CD4-positive, alpha-beta T cell (primary cell): Measurements from ENCODE around the gene CLK3. TPM values are rescaled to one million over a fixed set of nuclear protein-coding genes. Genes with fewer than 3 reads are reported as not detected.
A peak's percentile ranks its signal among the peaks of the same experiment; 100 is the strongest.

Experiments used
- ATAC-seq: fragments of 200-7000 bp; cut with Tn5 transposase; one replicate; pipeline ENCODE4 v1.10.0; 2022; ENCODE audit warnings: mild to moderate bottlenecking; ENCODE audit not compliant: poor library complexity
- CTCF ChIA-PET: fragments of 350-600 bp; sonication (Branson Sonifier 250); formaldehyde crosslinking; loops from one replicate; lab custom pipeline; 2021; ENCODE audit warnings: antibody characterized with exemption, inconsistent platforms; lab: Charles Lee
- POLR2A ChIA-PET: fragments of 350-600 bp; sonication (Branson Sonifier 250); formaldehyde crosslinking; loops from one replicate; lab custom pipeline; 2021; ENCODE audit warnings: antibody characterized with exemption, inconsistent platforms; lab: Charles Lee
- DNase-seq, 14 experiments: peaks; one replicate each; pipeline ENCODE4 v3.0.0-alpha.2; 2013 to 2020; ENCODE audit warnings: mixed read lengths in 2 of 14
- H3K27ac ChIP-seq, 2 donors: one replicate each; pipeline versions ENCODE4 v1.5.1 to v1.7.0; 2013; ENCODE audit warnings: low read length in 2 of 2, low read depth in 1 of 2, mild to moderate bottlenecking in 1 of 2
- H3K27me3 ChIP-seq, 2 experiments: 1 replicate in 1 of 2; 2 replicates in 1 of 2; pipeline versions ENCODE4 v1.6.1 to v1.7.0; 2013; ENCODE audit warnings: low read length in 2 of 2, control low read depth in 1 of 2, mild to moderate bottlenecking in 1 of 2, moderate library complexity in 1 of 2; ENCODE audit not compliant: insufficient read depth in 2 of 2, control insufficient read depth in 1 of 2
- H3K36me3 ChIP-seq: one replicate; pipeline ENCODE4 v1.6.1; 2013; ENCODE audit warnings: low read length, control low read depth; ENCODE audit not compliant: insufficient read depth
- H3K4me1 ChIP-seq: one replicate; pipeline ENCODE4 v1.6.1; 2013; ENCODE audit warnings: low read length, control low read depth; ENCODE audit not compliant: insufficient read depth
- H3K4me3 ChIP-seq: one replicate; pipeline ENCODE4 v1.5.1; 2013; ENCODE audit warnings: mild to moderate bottlenecking, low read length, moderate library complexity
- H3K9me3 ChIP-seq, 2 experiments: 1 replicate in 1 of 2; 2 replicates in 1 of 2; pipeline versions ENCODE4 v1.6.1 to v1.7.0; 2013; ENCODE audit warnings: low read length in 2 of 2, mild to moderate bottlenecking in 2 of 2, control low read depth in 1 of 2, moderate library complexity in 1 of 2; ENCODE audit not compliant: control insufficient read depth in 1 of 2, insufficient read depth in 1 of 2
- H3K27ac Mint-ChIP-seq: one replicate; pipeline ENCODE4 v1.8.0; 2020; ENCODE audit warnings: mixed read lengths
- H3K27me3 Mint-ChIP-seq: one replicate; pipeline ENCODE4 v1.8.0; 2021; ENCODE audit warnings: mixed read lengths
- H3K36me3 Mint-ChIP-seq: one replicate; pipeline ENCODE4 v1.8.0; 2021; ENCODE audit warnings: low read depth, mixed read lengths
- H3K4me1 Mint-ChIP-seq: one replicate; pipeline ENCODE4 v1.8.0; 2021; ENCODE audit warnings: low read depth, mixed read lengths
- H3K4me3 Mint-ChIP-seq: one replicate; pipeline ENCODE4 v1.8.0; 2020; ENCODE audit warnings: mild to moderate bottlenecking, mixed read lengths
- H3K9me3 Mint-ChIP-seq: one replicate; pipeline ENCODE4 v1.8.0; 2020; ENCODE audit warnings: mixed read lengths
- intact Hi-C, 2 experiments: fragments of 100-400 bp; cut with DNase I in 1 of 2; cut with micrococcal nuclease in 1 of 2; formaldehyde crosslinking; loops; one replicate each; pipeline versions ENCODE4 v1.15.1 to v1.9.0; 2023 to 2025; cut with DNase I, micrococcal nuclease
- total RNA-seq, 174 experiments: library from RNA in 2 of 174; stranded (reverse) in 2 of 174; gene quantifications; one replicate each; pipeline ENCODE4 v1.2.3 and lab custom pipeline; 2021 to 2026
- TF ChIP-seq, protein P1 (sequence below): fragments of 200-600 bp; IDR thresholded peaks from one replicate; pipeline ENCODE4 v1.8.0; 2022; ENCODE audit warnings: antibody characterized with exemption, mild to moderate bottlenecking

CLK3 gene
- total RNA-seq, 2 experiments from 2014 or later = 275 to 293 TPM

DNA sequence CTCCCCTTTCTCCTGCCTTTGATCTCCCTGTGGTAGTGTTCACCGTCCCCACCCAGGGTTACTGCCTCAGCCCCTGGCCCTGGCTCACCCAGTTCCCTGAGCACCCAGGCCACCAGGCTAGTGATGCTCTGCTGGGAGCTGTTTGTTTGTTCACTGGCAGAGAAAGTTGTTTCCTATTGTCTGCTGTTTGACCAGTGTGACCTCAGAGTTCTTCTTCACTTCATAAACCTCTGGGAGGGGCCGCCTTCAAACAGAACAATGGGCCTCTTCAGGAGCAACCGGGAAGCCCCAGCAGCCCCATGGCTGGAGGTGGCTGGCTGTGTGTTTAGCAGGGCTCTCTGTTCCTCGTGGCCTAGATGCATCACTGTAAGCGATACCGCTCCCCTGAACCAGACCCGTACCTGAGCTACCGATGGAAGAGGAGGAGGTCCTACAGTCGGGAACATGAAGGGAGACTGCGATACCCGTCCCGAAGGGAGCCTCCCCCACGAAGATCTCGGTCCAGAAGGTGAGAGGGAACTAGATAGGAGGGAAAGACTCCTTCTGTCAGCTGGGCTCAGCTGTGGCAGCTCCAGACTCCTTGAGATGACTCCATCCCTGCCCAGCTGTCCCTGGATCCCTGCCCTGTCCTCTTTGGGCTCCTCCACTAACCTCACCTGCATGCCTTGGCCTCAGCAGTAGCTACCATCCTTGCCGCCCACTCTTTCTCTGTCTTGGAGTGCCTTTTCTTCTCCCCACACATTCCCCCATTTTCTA lies 3.4 kb downstream of the CLK3 start:
- Mint-ChIP-seq H3K36me3 (peaks cover 81% of the 10 kb centered on the region), H3K27ac (peak overlapping the region; percentile 99), H3K4me3 (peak overlapping the region; percentile 70), H3K27me3 (no peaks in the 10 kb centered on the region), H3K4me1 (peaks cover 49% of the 10 kb centered on the region), H3K9me3 (no peaks in the 10 kb centered on the region)
- ChIA-PET CTCF (interaction anchor here (1.0 kb wide), 1 partner anchor 169 kb away, joined by 3 read pairs; no protein-coding TSS in a partner anchor), POLR2A (no interaction called here)
- Histone ChIP-seq H3K27ac (no peak overlapping the region), H3K27me3 (no peaks in the 10 kb centered on the region), H3K36me3 (peaks cover 56% of the 10 kb centered on the region), H3K4me3 (no peak overlapping the region), H3K4me1 (peaks cover 73% of the 10 kb centered on the region), H3K9me3 (no peaks in the 10 kb centered on the region)
- no peak for ATAC-seq
- intact Hi-C loops = loop anchor here (2.0 to 10.0 kb wide), 7 partner anchors 73 to 1026 kb away; partner anchors contain the start of genes C15orf39 (in 1 of the 2), COX5A (in 1 of the 2), IMP3 (in 1 of the 2) and PML (in 1 of the 2)
- TF ChIP-seq, protein P1, sequence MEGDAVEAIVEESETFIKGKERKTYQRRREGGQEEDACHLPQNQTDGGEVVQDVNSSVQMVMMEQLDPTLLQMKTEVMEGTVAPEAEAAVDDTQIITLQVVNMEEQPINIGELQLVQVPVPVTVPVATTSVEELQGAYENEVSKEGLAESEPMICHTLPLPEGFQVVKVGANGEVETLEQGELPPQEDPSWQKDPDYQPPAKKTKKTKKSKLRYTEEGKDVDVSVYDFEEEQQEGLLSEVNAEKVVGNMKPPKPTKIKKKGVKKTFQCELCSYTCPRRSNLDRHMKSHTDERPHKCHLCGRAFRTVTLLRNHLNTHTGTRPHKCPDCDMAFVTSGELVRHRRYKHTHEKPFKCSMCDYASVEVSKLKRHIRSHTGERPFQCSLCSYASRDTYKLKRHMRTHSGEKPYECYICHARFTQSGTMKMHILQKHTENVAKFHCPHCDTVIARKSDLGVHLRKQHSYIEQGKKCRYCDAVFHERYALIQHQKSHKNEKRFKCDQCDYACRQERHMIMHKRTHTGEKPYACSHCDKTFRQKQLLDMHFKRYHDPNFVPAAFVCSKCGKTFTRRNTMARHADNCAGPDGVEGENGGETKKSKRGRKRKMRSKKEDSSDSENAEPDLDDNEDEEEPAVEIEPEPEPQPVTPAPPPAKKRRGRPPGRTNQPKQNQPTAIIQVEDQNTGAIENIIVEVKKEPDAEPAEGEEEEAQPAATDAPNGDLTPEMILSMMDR = no peak
- no peak for DNase-seq

DNA sequence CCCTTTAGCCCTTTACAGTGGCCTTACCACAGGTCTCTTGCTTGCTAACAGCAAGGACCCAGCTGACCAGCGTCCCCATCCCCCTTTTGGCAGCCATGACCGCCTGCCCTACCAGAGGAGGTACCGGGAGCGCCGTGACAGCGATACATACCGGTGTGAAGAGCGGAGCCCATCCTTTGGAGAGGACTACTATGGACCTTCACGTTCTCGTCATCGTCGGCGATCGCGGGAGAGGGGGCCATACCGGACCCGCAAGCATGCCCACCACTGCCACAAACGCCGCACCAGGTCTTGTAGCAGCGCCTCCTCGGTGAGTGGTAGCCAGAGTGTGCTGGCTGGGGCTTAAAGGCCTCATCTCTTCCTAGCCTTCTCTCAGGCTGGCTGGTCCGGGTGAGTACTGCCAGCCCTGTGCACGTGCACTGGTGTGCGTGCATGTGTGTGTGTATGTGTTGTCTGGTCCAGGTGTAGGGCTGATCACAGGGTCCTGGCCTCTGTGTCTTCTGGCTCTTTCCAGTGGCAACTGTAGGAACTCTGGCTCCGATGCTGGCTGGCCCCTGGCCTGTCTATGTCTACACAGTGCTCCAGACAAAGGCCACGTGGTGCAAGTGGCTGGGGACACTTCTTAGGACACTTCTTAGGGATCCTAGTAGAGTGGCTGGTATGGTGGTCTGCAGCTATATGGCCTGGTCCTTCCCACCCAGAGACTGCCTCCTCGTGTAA lies 4.4 kb downstream of the CLK3 start:
- TF ChIP-seq, protein P1 = no peak
- Mint-ChIP-seq H3K36me3 (peaks cover 86% of the 10 kb centered on the region), H3K4me3 (peak overlapping the region; percentile 70), H3K4me1 (peaks cover 49% of the 10 kb centered on the region), H3K27me3 (no peaks in the 10 kb centered on the region), H3K9me3 (no peaks in the 10 kb centered on the region), H3K27ac (peak overlapping the region; percentile 12)
- no peak for ATAC-seq
- Histone ChIP-seq H3K9me3 (no peaks in the 10 kb centered on the region), H3K36me3 (peaks cover 67% of the 10 kb centered on the region), H3K27me3 (no peaks in the 10 kb centered on the region), H3K4me3 (no peak overlapping the region), H3K4me1 (peaks cover 66% of the 10 kb centered on the region), H3K27ac (no peak overlapping the region)
- ChIA-PET POLR2A (no interaction called here), CTCF (interaction anchor here (1.3 to 1.6 kb wide), 2 partner anchors 149 to 161 kb away, joined by 4 to 5 read pairs; no protein-coding TSS in a partner anchor)
- intact Hi-C loops = loop anchor here (2.0 to 10.0 kb wide), 7 partner anchors 72 to 1025 kb away; partner anchors contain the start of genes C15orf39 (in 1 of the 2), COX5A (in 1 of the 2), IMP3 (in 1 of the 2) and PML (in 1 of the 2)
- DNase-seq = no peak
